CD14-positive monocyte (primary cell): Measurements from ENCODE around the gene ALS2CL. TPM values are rescaled to one million over a fixed set of nuclear protein-coding genes. Genes with fewer than 3 reads are reported as not detected.

Source experiments
- DNase-seq, 3 donors: peaks; one replicate each; pipeline ENCODE4 v3.0.0-alpha.2; 2011 to 2022
- H2AFZ ChIP-seq: 2 replicates; pipeline ENCODE4 v1.6.0; 2012; ENCODE audit warnings: mild to moderate bottlenecking, low read depth, low read length, inconsistent platforms; ENCODE audit not compliant: insufficient read depth, poor library complexity, severe bottlenecking
- H3K27ac ChIP-seq, 2 donors: 1 replicate in 1 of 2; 2 replicates in 1 of 2; pipeline ENCODE4 v1.5.1; 2012 to 2013; ENCODE audit warnings: low read length in 2 of 2, control low read depth in 1 of 2, inconsistent platforms in 1 of 2, low read depth in 1 of 2, mild to moderate bottlenecking in 1 of 2
- H3K27me3 ChIP-seq, 2 donors: one replicate each; pipeline versions ENCODE4 v1.6.0 to v1.6.1; 2011 to 2013; ENCODE audit warnings: low read length in 2 of 2; ENCODE audit not compliant: control insufficient read depth in 2 of 2, insufficient read depth in 2 of 2
- H3K36me3 ChIP-seq, 2 donors: replicated peaks in 1 of 2; 1 replicate in 1 of 2; 2 replicates in 1 of 2; pipeline versions ENCODE4 v1.5.1 to v1.6.1; 2012 to 2013; ENCODE audit warnings: low read length in 2 of 2, control low read depth in 1 of 2, inconsistent platforms in 1 of 2, mild to moderate bottlenecking in 1 of 2; ENCODE audit not compliant: insufficient read depth in 2 of 2, control insufficient read depth in 1 of 2
- H3K4me1 ChIP-seq, 2 donors: 1 replicate in 1 of 2; 2 replicates in 1 of 2; pipeline versions ENCODE4 v1.5.1 to v1.6.1; 2012 to 2013; ENCODE audit warnings: low read length in 2 of 2, control low read depth in 1 of 2, inconsistent platforms in 1 of 2, mild to moderate bottlenecking in 1 of 2, moderate library complexity in 1 of 2; ENCODE audit not compliant: insufficient read depth in 2 of 2, control insufficient read depth in 1 of 2
- H3K4me2 ChIP-seq: replicated peaks from 2 replicates; pipeline ENCODE3; 2012; ENCODE audit warnings: low read length, moderate library complexity, mild to moderate bottlenecking; ENCODE audit not compliant: poor library complexity, severe bottlenecking; ENCODE audit errors: extremely low read depth
- H3K4me3 ChIP-seq, 3 experiments: fragments of 200-600 bp in 1 of 3; sonication (generic) in 1 of 3; replicated peaks in 1 of 3; 1 replicate in 2 of 3; 2 replicates in 1 of 3; pipeline ENCODE4 v1.5.1; 2011 to 2013; ENCODE audit warnings: low read length in 3 of 3, mild to moderate bottlenecking in 3 of 3, control low read depth in 2 of 3, low read depth in 2 of 3, inconsistent platforms in 1 of 3, moderate library complexity in 1 of 3
- H3K79me2 ChIP-seq: 2 replicates; pipeline ENCODE4 v1.6.0; 2012; ENCODE audit warnings: mild to moderate bottlenecking, control low read depth, inconsistent platforms, low read length, moderate library complexity; ENCODE audit not compliant: insufficient read depth
- H3K9ac ChIP-seq: 2 replicates; pipeline ENCODE4 v1.6.0; 2017; ENCODE audit warnings: low read length, mild to moderate bottlenecking; ENCODE audit not compliant: insufficient read depth, poor library complexity, severe bottlenecking
- H3K9me3 ChIP-seq, 2 donors: replicated peaks in 1 of 2; 1 replicate in 1 of 2; 2 replicates in 1 of 2; pipeline versions ENCODE4 v1.5.1 to v1.6.1; 2012 to 2013; ENCODE audit warnings: low read length in 2 of 2, control low read depth in 1 of 2; ENCODE audit not compliant: control insufficient read depth in 1 of 2, insufficient read depth in 1 of 2
- H4K20me1 ChIP-seq: 2 replicates; pipeline ENCODE4 v1.6.0; 2012; ENCODE audit warnings: mild to moderate bottlenecking, low read length, control low read depth, moderate library complexity; ENCODE audit not compliant: insufficient read depth
- H3K27ac Mint-ChIP-seq, 7 donors: one replicate each; pipeline ENCODE4 v1.8.0; 2020; ENCODE audit warnings: mild to moderate bottlenecking in 7 of 7, mixed read lengths in 7 of 7, moderate library complexity in 6 of 7, inconsistent platforms in 2 of 7
- H3K27me3 Mint-ChIP-seq, 3 donors: one replicate each; pipeline ENCODE4 v1.8.0; 2021 to 2022; ENCODE audit warnings: low read depth in 3 of 3, mild to moderate bottlenecking in 3 of 3, mixed read lengths in 3 of 3, moderate library complexity in 3 of 3, inconsistent platforms in 1 of 3
- H3K36me3 Mint-ChIP-seq, 2 donors: one replicate each; pipeline ENCODE4 v1.8.0; 2020; ENCODE audit warnings: mixed read lengths in 2 of 2, inconsistent platforms in 1 of 2, mild to moderate bottlenecking in 1 of 2
- H3K4me1 Mint-ChIP-seq: one replicate; pipeline ENCODE4 v1.8.0; 2020; ENCODE audit warnings: mild to moderate bottlenecking, mixed read lengths
- H3K4me3 Mint-ChIP-seq, 2 donors: one replicate each; pipeline ENCODE4 v1.8.0; 2020; ENCODE audit warnings: mild to moderate bottlenecking in 2 of 2, mixed read lengths in 2 of 2, moderate library complexity in 1 of 2
- H3K9me3 Mint-ChIP-seq, 7 donors: one replicate each; pipeline ENCODE4 v1.8.0; 2020 to 2022; ENCODE audit warnings: mixed read lengths in 7 of 7, mild to moderate bottlenecking in 6 of 7, moderate library complexity in 6 of 7, inconsistent platforms in 2 of 7
- CTCF ChIP-seq: fragments of 200-600 bp; IDR thresholded peaks from one replicate; pipeline ENCODE4 v1.8.0; 2022; ENCODE audit warnings: antibody characterized with exemption, mild to moderate bottlenecking
- WGBS: methylation state at CpG from one replicate; pipeline ENCODE4 v1.1.5; 2013; ENCODE audit warnings: missing lambda C conversion rate; ENCODE audit not compliant: insufficient coverage; 5-methylcytosine and 5-hydroxymethylcytosine counted together
- intact Hi-C, 2 donors: fragments of 100-400 bp; cut with micrococcal nuclease; formaldehyde crosslinking; loops; one replicate each; pipeline versions ENCODE4 v1.15.0 to v1.15.1; 2023
- polyA plus RNA-seq, 3 donors: library from polyadenylated mRNA; depleted of rRNA in 1 of 3; unstranded in 2 of 3; stranded (reverse) in 1 of 3; fragments of 300-500 nt in 2 of 3; fragments of >200 nt in 1 of 3; fragmentation: Illumina TruSeq in 2 of 3; gene quantifications; 1 replicate in 2 of 3; 2 replicates in 1 of 3; pipeline ENCODE4 v1.2.3, GENCODE V29; 2012 to 2021

The ALS2CL gene
- polyA plus RNA-seq, 3 donors = 0.38 to 5.7 (median 0.55) TPM

DNA sequence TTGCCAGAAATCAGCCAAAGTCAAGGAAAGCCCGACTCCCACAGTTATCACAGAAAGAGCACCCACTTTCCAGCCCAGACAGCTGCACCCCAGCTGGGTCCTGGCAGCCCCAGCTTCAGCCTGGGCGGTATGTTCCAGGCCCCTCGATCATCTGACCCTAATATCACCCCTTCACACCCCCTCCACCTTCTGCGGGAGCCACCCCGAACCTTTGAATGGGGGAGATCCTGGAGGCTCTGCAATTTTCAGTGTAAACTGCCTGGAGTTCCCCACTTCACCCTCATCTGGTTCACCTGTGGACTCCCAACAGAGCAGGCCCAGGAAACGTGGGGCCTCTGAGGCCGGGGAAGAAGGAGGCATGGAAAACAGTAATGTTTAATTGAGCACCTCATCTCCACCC is 18.3 kb upstream of the ALS2CL start:
- no peaks in the 10 kb centered on the region for H3K4me1 Mint-ChIP-seq
- Histone ChIP-seq H4K20me1 (no peaks in the 10 kb centered on the region), H3K4me2 (no peak overlapping the region), H3K9me3 (no peaks in the 10 kb centered on the region), H3K36me3 (no peaks in the 10 kb centered on the region), H3K4me3 (no peak overlapping the region), H3K27ac (no peak overlapping the region), H2AFZ (no peak overlapping the region), H3K27me3 (no peaks in the 10 kb centered on the region), H3K79me2 (no peaks in the 10 kb centered on the region), H3K9ac (no peak overlapping the region), H3K4me1 (no peaks in the 10 kb centered on the region)
- DNase-seq = no peak
- no peak overlapping the region for H3K27ac Mint-ChIP-seq
- H3K4me3 Mint-ChIP-seq = no peak overlapping the region
- H3K36me3 Mint-ChIP-seq = no peaks in the 10 kb centered on the region
- no peak for TF ChIP-seq CTCF
- WGBS = 86% methylated on average over 1 of the region's 7 CpGs
- peaks cover 2 to 6% (median 4%) of the 10 kb centered on the region in 3 donors for H3K27me3 Mint-ChIP-seq
- intact Hi-C loops = no loop called here
- H3K9me3 Mint-ChIP-seq = no peaks in the 10 kb centered on the region

- DNase-seq = no peak
- H3K4me3 ChIP-seq = no peak overlapping the region
- H3K27me3 Mint-ChIP-seq = peaks cover 2 to 7% (median 4%) of the 10 kb centered on the region in 3 donors
- H3K36me3 Mint-ChIP-seq = no peaks in the 10 kb centered on the region
- H3K27me3 ChIP-seq = no peaks in the 10 kb centered on the region
- H3K4me1 ChIP-seq = no peaks in the 10 kb centered on the region
- H3K9ac ChIP-seq = no peak overlapping the region
- H2AFZ ChIP-seq = no peak overlapping the region
- no peaks in the 10 kb centered on the region for H4K20me1 ChIP-seq
- no peak overlapping the region for H3K4me3 Mint-ChIP-seq
- 100% methylated on average over 2 of the region's 2 CpGs for WGBS
- intact Hi-C loops = no loop called here
- H3K27ac Mint-ChIP-seq = peak overlapping the region in 1 of 7 donors; percentile 77
- H3K4me2 ChIP-seq = no peak overlapping the region
- H3K79me2 ChIP-seq = no peaks in the 10 kb centered on the region
- no peaks in the 10 kb centered on the region for H3K9me3 ChIP-seq
- H3K9me3 Mint-ChIP-seq = no peaks in the 10 kb centered on the region
- H3K27ac ChIP-seq = no peak overlapping the region
- H3K4me1 Mint-ChIP-seq = no peaks in the 10 kb centered on the region
- no peak for TF ChIP-seq CTCF
- no peaks in the 10 kb centered on the region for H3K36me3 ChIP-seq
Observed at GRCh38 chr3:46711305-46711704, 17.8 kb upstream of the ALS2CL start.
